Measurements from ENCODE around the gene SFI1.

DNA sequence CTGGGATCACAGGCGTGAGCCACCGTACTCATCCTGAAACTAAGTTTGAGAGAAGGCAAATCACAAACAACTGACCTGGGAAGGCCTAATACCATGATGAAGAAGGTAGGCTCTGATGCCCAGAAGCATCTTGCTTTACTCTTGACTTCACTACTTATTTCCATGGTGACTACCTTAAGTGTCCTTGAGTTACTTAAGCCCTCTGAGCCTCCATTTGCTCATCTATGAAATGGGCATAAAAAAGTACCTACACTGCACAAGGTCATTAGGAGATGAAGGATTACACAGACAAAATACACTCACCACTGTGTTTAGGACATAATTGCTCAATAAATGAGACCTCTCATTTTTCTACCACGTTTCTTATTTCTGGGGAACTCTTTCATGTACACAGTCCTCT, 34.6 kb upstream of the SFI1 start:
- TF ChIP-seq, protein P1, sequence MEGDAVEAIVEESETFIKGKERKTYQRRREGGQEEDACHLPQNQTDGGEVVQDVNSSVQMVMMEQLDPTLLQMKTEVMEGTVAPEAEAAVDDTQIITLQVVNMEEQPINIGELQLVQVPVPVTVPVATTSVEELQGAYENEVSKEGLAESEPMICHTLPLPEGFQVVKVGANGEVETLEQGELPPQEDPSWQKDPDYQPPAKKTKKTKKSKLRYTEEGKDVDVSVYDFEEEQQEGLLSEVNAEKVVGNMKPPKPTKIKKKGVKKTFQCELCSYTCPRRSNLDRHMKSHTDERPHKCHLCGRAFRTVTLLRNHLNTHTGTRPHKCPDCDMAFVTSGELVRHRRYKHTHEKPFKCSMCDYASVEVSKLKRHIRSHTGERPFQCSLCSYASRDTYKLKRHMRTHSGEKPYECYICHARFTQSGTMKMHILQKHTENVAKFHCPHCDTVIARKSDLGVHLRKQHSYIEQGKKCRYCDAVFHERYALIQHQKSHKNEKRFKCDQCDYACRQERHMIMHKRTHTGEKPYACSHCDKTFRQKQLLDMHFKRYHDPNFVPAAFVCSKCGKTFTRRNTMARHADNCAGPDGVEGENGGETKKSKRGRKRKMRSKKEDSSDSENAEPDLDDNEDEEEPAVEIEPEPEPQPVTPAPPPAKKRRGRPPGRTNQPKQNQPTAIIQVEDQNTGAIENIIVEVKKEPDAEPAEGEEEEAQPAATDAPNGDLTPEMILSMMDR (IDR thresholded peaks at IDR 0.05): no peak
- no peak for TF ChIP-seq POLR2AphosphoS5 (IDR thresholded peaks at IDR 0.05)
- TF ChIP-seq EP300 (IDR thresholded peaks at IDR 0.05): no peak
